HK-2 (cell line): ENCODE measurements around the gene DAD1.

Experiments used
- DNase-seq: peaks from one replicate; pipeline ENCODE4 v3.0.0-alpha.2; 2018; ENCODE audit not compliant: unreplicated experiment

Gene DAD1

DNA sequence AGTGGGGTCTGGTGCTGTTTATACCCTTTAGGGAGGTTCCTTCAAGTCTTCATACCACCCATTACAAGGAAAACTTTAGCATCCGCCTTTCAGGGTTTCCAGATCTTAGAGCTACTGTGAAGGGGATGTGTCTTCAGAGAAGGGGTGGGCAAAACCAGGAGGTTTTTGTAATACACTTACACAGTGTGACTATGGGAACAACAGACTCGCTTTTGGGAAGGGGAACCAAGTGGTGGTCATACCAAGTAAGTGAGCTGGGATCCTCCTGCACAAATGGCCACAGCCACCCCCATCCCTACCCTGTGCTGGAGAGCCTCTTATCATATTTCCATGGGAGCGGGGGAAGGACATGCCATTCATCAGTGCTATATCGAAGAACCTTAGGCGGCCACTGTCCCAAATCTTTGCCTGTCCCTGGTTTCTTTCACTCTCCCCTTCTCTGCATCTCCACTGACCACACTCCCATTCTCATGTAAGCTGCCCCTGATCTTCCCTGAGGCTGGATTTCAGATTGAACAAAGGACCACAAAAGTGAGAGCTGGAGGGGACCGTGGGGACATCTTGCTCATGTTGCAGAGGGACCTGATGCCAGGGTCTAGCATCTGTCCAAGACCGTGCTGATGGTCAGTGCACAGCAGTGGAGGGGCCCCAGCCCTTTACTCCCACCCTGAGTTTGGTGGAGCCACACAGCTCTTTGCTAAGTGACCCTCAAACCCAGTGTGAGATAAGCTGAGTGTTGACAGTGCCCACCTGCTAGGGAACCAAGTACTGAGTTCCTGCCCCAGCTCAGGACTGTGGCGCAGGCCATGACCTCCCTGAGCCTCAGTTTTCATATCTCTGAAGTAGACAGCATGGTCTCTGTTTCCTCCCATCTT, 51.4 kb downstream of the DAD1 start:
- DNase-seq = no peak

DNA sequence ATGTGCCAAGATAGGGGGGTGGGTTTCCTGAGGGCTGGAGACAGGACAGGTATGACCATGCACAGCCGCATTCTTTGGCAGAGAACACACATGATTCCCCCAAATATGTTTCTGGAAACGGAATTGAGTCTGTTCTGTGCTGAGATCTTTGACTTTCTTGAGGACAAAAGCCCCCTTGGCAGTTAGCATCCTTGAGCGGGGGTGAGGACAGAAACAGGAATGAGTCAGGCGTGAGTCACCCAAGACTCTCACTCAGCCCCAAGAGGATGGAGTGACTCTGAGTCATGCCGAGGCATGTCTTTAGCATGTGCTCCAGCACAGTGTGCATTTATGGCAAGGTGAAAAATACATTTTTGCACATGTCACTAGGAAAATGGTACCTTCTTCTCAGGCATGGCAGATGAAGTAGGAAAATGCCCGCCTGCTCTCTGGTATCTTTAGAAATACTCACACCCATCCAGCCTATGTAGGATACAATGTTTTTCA, 52.1 kb downstream of the DAD1 start:
- peak; percentile 59 for DNase-seq

DNA sequence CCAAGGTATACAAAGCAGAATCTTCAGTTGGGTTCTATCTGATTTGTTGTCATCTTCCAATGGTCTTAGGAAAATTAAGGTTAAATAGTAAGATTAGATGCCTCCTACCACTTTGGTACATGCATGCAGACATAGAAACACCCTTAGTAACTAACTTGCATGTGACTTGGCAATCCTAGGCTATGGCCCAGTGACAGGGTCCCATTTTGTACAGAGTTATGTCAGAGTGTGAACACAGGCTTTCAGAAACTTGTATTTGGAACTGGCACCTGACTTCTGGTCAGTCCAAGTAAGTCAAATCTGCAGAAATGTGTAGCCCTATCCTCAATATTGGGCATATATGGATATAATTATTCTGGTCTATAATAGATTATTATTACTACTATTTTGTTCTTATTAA, 53.1 kb downstream of the DAD1 start:
- no peak for DNase-seq

DNA sequence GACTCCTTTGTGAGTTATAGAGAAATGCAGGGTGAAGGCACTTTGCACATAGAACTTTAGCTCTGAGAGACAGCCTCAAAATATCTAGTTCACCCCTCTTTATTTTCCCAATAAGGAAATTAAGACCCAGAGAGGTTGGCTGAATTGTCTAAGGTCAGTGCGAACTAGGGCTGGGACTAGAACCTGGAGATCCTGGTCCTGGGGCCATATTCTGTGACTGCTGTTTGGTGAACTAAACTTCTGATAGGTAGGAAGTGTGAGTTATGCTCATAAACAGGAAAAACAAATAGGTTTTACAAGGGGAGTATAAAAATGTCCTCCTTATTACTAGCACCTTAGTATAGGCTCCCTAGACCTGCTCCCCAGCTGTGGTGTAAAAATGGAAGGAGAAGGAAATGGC, 53.9 kb downstream of the DAD1 start:
- DNase-seq = no peak

DNA sequence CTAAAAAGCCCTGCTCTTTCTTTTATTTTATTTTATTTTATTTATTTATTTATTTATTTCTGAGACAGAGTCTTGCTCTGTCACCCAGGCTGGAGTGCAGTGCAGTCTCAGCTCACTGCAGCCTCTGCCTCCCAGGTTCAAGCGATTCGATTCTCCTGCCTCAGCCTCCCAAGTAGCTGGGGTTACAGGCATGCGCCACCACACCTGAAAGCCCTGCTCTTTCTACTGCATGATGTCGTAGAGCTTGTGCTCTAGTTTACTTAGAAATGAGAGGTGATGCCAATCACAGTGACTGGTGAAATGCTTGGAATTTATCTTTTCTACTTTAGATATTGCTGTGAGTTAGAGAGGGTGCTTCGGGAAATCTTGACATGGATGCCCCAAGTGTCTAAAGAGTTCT, 54.5 kb downstream of the DAD1 start:
- no peak for DNase-seq

DNA sequence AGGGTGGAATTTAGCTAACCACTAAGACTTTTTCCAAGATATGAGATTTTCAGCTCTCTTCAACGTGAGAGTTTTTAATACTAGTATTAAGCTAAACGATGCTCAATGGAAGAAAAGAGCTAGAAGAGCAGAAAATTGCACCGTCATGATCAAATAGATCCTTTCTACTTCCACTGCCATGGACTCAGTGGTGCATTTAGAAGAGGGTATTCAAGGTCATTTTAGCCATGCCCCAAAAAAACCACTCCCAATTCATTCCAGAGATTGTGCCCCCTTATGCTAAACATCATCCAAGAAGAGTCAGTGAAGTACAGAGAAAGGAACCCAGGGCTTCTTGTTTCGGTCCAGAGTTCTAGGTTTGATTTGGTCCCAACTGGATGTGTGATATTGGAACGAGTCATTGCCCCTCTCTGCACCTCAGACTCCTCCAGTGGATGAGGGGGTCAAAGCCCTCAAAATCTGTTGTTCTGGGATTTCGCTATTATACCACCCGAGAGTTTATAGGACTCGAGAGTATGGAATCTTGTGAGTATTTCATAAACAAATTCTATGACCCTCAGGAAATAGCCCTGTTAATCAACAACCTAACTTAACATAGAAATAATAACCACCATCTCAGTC, 55.2 kb downstream of the DAD1 start:
- DNase-seq = no peak

DNA sequence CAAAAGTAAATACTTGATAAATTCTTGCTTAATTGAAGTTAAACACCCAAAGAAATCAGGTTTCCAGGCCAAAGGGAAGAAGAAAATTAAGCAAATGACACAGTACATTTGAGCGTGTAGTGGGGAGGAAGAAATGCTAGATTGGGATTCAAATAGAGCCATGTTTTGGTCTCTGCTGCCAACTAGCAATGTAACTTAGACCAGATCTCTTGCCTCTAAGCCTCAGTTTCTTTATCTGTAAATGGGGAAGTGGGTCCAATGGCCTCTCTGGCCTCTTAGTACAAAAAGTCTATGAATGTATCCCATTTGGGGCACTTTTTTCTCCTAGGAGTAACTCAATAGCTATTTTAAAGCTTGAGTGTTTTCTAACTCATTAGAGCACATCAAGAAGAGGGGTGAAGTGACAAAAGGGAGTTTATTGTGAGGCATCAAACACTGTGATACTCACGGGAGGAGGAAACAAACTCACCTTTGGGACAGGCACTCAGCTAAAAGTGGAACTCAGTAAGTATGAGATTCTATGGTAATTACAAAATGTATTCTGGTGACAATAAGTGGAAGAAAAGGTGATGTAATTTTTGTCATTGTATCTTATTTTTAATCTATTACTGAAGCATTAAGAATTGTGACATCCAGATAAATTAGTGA, 55.8 kb downstream of the DAD1 start:
- DNase-seq = no peak

DNA sequence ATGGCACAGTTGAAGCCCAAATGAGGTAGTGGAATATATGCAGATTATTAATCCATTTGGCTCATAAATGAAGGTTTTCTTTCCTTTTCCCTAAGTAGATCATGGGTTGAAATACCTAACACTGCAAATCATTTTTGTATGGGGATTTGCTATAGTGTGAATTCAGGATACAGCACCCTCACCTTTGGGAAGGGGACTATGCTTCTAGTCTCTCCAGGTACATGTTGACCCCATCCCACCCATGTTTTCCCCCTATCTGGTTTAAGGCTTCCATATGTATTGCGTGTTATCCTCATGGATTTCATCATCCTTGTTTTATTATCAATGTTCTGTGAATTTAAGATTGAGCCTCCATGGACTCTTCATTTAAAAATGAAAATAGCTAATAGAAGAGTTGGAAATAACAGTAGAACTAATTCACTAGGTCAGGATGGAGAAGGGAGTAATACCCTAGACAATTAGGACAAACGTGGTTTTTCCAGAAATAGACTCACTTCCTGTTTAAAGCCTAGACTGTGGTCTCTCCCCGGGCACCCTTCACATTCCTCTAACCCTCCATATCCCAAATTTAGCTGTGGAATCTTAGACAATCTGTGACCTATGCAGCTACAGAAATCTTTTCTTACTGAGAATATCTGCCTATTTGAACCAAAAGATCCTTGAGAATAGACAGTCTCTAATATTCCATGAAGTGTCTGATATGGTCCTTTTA, 56.5 kb downstream of the DAD1 start:
- no peak for DNase-seq

DNA sequence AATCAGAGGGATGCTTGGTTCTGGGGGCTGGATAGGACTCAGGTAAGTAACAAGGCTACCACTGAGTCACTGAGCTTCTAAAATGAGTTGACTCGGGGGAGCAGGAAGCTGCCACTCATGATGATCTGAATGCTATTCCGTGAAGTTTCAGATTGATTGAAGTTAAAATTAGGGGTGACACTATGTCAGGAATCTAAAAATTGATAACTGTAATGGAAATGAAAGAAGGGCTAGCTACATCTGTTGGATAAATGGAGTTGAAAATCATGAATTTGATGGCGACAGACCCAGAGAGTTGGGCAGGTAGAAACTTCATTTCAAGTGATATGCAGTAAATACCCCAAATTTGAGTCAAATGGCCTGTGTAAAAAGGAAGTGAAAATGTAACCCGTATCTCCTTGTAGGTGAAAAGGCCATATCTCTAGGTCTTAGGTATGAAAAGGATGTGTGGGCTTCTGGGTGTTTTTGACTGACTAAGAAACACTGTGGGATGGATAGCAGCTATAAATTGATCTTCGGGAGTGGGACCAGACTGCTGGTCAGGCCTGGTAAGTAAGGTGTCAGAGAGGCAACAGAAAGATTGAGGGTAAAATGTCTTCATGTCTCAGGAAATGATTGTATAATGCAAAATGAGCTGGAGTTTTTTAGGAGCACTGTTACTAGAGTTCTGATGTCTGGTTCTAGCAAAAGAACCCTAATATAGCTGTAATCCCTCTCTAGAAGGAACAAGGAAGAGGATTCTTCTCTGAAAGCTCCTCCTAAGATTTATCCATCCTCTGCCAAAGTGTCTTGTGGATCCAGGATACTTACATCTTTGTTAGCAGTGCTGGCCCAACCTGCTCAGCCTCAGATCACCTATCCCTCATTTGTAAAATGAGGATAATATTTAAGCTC, 57.3 kb downstream of the DAD1 start:
- DNase-seq = no peak

DNA sequence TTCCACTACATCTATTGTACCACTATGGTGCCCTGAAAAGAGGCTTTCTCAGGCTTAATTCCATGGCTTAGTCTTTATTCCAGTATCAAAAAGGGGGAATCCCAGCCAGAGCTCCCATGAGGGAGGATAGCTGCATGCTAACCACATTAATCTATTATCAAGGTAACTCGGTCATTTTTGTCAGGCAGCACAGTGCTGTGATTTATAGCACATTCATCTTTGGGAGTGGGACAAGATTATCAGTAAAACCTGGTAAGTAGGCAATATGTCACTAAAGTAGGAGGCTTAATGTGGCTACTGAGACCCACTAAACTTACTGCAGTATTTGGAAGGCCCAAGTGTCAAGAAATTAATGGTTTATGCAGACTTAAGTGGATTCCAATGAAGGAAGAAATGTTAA, 58.9 kb downstream of the DAD1 start:
- no peak for DNase-seq

DNA sequence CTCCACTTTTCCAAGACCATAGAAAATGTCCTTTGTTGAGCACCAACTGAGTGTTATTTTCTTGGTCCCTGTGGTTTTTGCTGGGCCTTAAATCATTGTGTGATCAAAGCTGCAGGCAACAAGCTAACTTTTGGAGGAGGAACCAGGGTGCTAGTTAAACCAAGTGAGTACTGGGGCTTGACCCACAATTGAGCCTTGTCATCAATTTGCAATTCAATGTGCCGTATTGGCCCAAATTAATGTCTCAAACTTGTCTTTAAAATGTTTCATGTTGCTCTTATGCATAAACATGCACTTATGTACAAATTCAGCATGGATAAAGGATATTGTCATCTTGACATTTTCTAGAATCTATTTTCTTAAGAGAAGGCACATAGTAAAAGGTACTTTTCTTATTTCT, 62.3 kb downstream of the DAD1 start:
- no peak for DNase-seq

DNA sequence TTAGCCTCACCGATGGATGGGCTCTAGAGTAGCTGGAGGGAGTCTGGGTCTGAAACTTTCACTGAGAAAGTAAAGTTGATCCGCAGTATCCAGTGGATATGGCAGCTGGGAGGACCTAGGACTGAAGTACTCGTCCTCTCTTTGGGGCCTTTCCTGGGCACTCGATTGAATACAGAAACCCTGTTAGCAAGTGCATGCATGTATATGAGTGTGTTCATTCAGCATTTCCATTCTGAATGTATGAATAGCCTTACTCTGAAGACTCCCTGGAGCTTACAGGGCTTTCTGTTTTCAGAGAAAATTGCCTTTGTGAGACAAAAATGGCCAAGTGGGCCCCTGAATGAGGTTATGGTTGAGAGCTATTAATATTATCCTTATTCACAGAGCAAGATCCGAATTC, 62.8 kb downstream of the DAD1 start:
- no peak for DNase-seq

DNA sequence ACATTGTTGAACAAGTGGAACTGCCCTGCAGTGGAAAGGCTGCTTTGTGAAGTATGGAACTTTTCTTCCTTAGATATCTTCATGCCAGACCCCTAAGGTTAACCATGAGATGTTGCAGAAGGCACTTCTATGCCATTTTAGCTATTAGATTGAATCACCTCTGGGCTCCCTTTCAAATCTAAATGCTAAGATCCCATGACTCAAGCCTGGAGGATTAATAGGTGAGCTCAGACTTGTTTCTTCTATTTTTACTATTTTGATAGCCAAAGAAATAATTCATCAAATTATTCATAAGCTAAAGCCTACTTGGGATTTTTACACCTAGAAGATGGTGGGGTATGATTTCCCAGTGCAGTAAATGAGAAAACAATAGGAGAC, 64.3 kb downstream of the DAD1 start:
- DNase-seq = no peak

DNA sequence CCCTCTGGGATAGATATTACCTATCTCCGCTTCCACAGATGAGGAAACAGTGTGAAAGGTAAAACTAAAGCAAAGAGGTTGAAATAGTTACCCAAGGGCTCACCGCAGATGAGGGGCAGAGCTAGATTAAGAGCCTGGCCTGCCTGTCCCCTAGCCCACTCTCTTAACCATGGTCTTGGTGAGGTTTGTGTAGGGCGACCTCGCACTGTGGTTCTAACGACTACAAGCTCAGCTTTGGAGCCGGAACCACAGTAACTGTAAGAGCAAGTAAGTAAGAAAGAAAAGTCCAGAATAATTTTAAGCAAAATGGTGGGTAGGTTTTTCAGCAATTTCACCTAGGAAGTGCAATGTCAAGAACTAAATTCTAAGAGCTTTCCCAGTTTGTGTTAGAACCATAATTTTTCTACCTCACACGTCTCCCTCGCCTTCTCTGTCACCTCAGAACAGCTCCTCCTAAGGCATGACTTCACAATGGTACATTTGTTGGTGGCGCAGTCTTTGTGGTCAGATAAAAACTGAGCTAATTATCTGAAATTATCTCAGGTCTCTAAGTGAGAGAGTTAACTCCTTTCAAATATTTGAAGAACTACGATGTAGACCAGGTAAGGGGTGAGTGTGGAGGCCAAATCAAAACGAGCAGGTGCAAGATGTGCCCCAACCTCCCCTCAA, 64.8 kb downstream of the DAD1 start:
- DNase-seq = no peak

DNA sequence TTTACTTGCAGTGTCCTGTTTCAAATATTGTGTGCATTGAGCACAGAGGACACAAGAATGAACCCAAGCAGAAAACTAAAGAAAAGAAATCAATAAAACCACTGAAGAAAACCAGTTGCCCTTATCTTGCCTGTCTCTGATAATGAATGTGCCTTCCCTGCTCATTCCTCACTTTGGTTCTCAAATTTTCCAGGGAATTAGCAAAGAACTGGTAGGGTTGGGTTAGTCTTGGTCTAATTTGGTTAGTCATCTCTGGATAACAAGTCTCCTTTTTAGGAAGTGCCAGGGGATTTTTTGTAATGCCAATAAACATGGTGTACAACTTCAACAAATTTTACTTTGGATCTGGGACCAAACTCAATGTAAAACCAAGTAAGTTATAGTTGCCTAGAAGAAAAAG, 65.7 kb downstream of the DAD1 start:
- DNase-seq = no peak

DNA sequence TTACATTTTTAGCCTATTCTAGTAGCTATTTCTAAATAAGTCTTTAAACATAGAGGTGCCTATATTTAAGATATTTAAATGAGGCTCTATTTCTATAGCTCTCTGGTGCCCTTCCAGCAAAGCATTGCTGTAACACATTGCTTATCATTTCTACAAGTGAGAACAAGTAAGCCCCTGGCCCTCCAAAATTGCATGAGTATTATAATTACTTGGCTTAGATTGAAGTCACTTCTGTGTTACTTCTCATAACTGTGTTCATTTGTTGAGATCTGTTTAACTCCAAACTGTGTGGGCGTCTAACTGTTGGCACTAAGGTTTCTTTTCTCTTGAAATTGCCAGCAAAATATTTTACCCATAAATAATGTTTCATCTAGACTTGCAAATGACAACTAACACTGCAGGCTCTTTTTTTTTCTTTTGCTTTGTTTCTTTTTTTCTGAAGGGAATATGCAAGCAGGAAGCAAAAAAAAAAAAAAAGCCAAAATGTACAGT, 66.5 kb downstream of the DAD1 start:
- no peak for DNase-seq

DNA sequence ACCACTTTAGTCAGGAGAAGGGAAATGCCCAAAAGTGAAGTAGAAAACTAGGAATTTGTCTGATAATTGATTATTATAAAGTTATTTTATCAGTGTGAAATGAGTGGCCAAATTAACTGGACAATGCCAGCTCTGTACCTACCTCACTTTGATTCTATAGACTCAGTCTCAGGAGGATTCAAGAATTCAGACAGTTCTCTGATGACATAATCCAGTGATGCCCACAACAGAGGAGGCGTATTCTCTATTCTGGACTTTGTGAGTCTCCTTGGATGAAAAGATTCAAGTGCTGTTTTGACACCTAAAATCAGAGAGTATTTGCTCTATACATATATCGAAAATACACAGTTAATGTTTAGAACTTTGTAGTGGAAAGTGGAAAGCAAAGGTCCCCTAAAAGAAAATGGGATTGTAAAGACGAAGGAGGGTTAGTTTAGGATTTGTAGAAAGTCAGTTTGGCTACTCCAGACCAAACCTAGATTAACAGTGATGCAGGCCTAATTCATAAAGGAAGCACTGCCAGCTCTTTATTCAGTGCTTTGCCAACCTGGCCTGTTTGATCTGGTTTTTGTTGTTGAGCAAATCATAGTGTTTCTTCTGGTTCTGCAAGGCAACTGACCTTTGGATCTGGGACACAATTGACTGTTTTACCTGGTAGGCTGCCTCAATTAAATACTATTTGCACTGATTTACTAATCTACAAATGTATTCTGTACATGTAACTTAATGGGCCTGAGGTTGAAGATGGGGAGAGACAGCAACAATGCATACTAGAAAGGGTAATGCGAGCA, 67.4 kb downstream of the DAD1 start:
- DNase-seq = no peak

DNA sequence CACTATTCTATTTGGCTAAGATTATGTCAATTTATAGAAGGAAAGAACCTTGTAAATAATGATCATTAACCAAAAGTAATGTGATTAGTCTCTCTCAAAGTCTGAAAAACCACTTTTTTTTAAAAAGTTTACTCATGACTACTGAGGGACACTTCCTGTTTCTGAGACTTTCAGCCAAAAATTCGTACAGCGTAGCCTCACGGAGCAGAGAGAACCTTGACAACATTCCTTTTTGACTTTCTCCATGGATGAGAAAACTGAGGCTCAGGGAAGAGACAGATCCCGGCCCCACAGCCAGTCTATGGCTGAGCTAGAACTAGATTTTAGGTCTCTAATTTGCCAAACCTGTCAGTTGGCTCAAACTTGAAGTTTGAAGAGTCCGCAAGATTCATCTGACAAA, 68.2 kb downstream of the DAD1 start:
- DNase-seq = no peak

DNA sequence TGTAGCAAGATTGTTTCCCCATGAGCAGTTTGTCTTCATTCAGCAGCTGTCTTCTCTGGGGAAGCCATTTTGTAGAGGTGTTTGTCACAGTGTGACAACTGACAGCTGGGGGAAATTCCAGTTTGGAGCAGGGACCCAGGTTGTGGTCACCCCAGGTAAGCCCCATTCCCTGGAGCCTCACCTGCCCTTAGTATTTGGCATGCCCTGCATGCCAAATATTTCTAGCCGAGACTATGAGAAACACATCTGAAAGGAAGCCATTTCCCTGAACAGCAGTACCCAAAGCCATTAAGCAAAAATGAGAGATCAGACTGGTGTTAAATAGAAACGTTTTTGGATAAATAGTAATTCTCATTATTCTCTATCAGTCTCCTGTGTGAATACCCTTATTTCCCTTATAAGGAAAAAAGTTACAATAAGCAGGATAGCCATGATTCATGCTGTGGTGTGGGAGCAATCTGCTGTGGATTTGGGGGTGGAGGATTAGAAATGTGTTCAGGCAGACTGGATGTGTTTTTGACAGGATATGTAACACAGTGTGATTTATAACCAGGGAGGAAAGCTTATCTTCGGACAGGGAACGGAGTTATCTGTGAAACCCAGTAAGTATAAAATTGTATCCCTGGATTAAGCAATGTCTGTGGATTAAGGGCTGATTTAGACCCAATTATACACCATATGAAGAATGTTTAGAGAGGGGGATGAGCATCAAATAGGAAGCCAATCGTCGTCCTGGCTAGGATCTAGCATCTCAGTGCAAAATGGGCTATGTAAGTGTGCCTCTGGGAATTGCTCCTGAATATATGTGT, 68.9 kb downstream of the DAD1 start:
- DNase-seq = no peak
